HG03520 (cell line): Measurements from ENCODE around the gene ANKFY1.

Source experiments
- ATAC-seq: cut with Tn5 transposase; IDR thresholded peaks from one replicate; pipeline ENCODE4 v1.9.1; 2021; ENCODE audit warnings: mild to moderate bottlenecking, moderate library complexity; ENCODE audit not compliant: unreplicated experiment

ANKFY1 gene

GRCh38 chr17:4135489-4135888 is 128.3 kb downstream of the ANKFY1 start:
- ATAC-seq, result no peak

DNA sequence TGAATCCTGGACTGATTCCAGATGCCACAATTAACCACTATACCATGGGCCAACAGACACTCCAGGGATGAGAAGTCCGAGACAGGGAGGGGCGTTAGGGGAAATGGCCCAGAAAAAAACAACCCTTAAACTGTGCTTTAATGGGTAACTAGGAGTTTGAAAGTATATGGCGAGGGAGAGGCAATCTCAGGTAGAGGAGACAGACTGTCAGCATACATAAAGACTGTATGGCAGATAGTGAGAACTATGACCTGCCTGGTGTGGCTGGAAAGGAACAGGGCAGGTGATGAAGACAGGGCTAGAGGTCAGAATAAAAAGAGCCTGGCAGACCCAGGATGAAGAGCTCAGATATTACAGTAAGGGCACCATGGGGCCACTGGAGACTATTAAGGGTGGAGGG is 129.1 kb downstream of the ANKFY1 start:
- ATAC-seq, result no peak

GRCh38 chr17:4130715-4131114 is 133.1 kb downstream of the ANKFY1 start:
- no peak for ATAC-seq

- no peak for ATAC-seq
These were observed 136.2 kb downstream of the ANKFY1 start for GRCh38 chr17:4127555-4127954.

DNA sequence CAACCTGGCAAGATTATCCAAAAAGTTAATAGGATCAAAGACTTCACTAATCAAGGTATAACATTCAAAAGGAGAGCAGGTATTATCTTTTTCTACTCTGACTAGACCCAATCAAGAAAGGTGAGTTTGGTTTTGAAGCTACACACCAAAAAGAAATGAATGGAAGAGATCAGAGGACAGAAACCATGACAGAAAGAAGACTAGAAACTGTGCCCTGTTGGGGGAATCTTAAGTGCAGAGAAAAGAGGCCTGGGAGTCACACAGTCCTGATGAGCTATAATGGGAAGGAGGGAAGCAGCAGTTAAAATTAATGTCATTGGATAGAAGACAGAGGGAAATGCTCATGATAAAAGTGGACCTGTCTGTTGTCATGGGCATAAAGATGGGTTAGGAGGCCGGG is 138.2 kb downstream of the ANKFY1 start:
- no peak for ATAC-seq

DNA sequence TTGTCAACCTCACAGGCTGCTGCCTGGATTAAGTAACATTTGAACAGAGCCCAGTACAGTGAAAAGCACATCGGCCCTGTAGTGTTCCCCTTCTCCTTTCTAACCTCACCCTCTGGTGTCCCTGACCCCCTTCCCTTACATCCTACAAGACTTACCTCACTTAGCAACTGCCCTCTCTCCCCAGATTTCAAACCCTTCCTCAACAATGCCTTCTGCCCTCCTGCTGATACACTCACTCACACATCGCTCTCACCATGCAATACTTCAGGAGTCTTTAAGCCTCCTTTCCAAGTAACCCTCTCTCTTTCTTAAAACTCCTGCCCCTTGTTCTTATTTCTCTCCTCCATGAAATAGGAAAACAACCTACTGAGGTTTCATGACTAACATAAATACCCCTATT is 138.8 kb downstream of the ANKFY1 start:
- ATAC-seq, result no peak

- no peak for ATAC-seq
These were observed 143.4 kb downstream of the ANKFY1 start for GRCh38 chr17:4120332-4120731.

DNA sequence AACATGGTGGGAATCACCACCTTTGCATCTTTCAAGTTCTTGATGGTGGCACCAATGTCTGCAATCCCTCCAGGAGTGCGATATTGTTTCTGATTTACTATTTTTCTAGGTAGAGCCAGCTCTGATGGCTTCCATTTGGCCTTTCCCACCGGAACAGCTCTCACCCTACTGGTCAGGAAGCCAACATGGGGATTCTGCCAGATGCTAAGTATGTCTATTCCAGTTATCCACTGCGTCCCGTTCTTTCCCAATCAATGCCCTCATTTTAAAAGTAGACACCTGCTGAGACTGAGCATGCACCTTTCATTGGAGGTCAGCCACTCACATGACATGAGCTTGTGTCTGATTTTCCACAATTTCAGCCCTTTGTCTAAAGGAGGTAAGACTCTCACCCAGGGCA is 144.5 kb downstream of the ANKFY1 start:
- no peak for ATAC-seq

DNA sequence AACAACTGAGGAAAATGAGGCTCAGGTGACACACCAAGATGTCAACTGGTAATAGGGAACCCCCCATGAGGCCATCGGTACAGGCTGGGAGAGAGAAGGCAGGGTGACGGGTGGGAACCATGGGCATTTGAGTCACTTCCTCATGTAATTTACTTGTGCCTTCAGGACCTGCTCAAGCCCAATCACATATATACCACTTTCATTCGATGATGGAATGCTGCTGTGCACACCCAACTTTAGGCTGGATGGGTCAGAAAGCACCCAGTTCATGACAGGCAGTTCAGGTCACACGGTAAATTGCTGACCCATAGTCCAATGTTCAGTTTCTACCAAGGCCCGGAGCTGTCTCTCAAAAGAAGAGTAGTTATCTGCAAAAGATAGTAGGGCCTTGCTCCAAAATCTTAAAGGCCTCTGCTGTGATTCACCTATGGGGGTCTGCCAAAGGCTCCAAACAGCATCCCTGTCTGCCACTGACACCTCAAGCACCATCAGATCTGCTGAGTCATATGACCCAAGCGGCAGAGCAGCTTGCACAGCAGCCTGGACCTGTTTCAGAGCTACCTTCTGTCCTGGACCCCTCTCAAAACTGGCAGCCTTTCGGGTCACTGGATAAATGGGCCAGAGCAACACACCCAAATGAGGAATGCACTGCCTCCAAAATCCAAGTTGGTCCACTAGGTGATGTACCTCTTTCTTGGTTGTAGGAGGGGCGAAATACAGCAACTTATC is 145.6 kb downstream of the ANKFY1 start:
- no peak for ATAC-seq

GRCh38 chr17:4116516-4116915 is 147.3 kb downstream of the ANKFY1 start:
- no peak for ATAC-seq
